H1 (cell line): ENCODE measurements around the gene R3HCC1L. TPM values are rescaled to one million over a fixed set of nuclear protein-coding genes. Genes with fewer than 3 reads are reported as not detected.

ENCODE experiments used
- CTCF ChIA-PET: fragments of 300-600 bp; sonication (Branson Sonifier 250); formaldehyde crosslinking; loops from one replicate; lab custom pipeline; 2021; ENCODE audit not compliant: partially characterized antibody; lab: Charles Lee
- POLR2A ChIA-PET: fragments of 300-600 bp; sonication (Branson Sonifier 250); formaldehyde crosslinking; loops from one replicate; lab custom pipeline; 2021; ENCODE audit warnings: inconsistent platforms; ENCODE audit not compliant: partially characterized antibody; lab: Charles Lee
- DNase-seq, 2 experiments: peaks; one replicate each; pipeline versions ENCODE4 v3.0.0 to v3.0.0-alpha.2; 2010 to 2022; ENCODE audit warnings: low spot score in 2 of 2, low read depth in 1 of 2, mixed read lengths in 1 of 2
- FAIRE-seq: peaks from 2 replicates; lab custom pipeline; 2011; peaks lifted over from hg19 to GRCh38; lab: Jason Lieb, UNC
- H2AFZ ChIP-seq: 2 replicates; pipeline ENCODE4 v1.8.1; 2012; ENCODE audit warnings: low read length, inconsistent platforms
- H2AK5ac ChIP-seq: 2 replicates; pipeline ENCODE4 v1.6.1; 2013; ENCODE audit warnings: low read depth, low read length
- H2BK120ac ChIP-seq: replicated peaks from 2 replicates; pipeline ENCODE3; 2013; ENCODE audit warnings: low read depth, low read length, inconsistent platforms
- H2BK12ac ChIP-seq: 2 replicates; pipeline ENCODE4 v1.6.1; 2013; ENCODE audit warnings: low read depth, low read length
- H2BK15ac ChIP-seq: 2 replicates; pipeline ENCODE4 v1.6.1; 2013; ENCODE audit warnings: low read length
- H2BK20ac ChIP-seq: 2 replicates; pipeline ENCODE4 v1.6.1; 2013; ENCODE audit warnings: low read length
- H2BK5ac ChIP-seq: 2 replicates; pipeline ENCODE4 v1.6.1; 2013; ENCODE audit warnings: low read depth, low read length
- H3K14ac ChIP-seq: 2 replicates; pipeline ENCODE4 v1.6.1; 2013; ENCODE audit warnings: inconsistent platforms; ENCODE audit not compliant: insufficient read length
- H3K18ac ChIP-seq: 2 replicates; pipeline ENCODE4 v1.6.1; 2013; ENCODE audit warnings: low read length; ENCODE audit errors: extremely low read depth
- H3K23ac ChIP-seq: 2 replicates; pipeline ENCODE4 v1.6.1; 2013; ENCODE audit warnings: inconsistent platforms; ENCODE audit not compliant: insufficient read length
- H3K23me2 ChIP-seq: 2 replicates; pipeline ENCODE4 v1.6.1; 2013; ENCODE audit warnings: low read depth, low read length
- H3K27ac ChIP-seq: 2 replicates; pipeline ENCODE4 v1.6.1; 2011; ENCODE audit warnings: low read depth, low read length, inconsistent platforms
- H3K27me3 ChIP-seq, 4 experiments: replicated peaks in 1 of 4; 1 replicate in 1 of 4; 2 replicates in 3 of 4; pipeline versions ENCODE4 v1.6.1 to v1.8.1; 2011 to 2013; ENCODE audit warnings: low read length in 3 of 4, mild to moderate bottlenecking in 3 of 4, inconsistent platforms in 2 of 4, mixed read lengths in 2 of 4, moderate library complexity in 1 of 4; ENCODE audit not compliant: control insufficient read depth in 3 of 4, insufficient read depth in 3 of 4; ENCODE audit errors: extremely low read depth in 1 of 4
- H3K36me3 ChIP-seq, 4 experiments: 2 replicates each; pipeline versions ENCODE4 v1.6.1 to v1.8.1; 2011 to 2013; ENCODE audit warnings: mild to moderate bottlenecking in 4 of 4, low read length in 3 of 4, moderate library complexity in 2 of 4, control low read depth in 1 of 4, inconsistent platforms in 1 of 4; ENCODE audit not compliant: insufficient read depth in 4 of 4, control insufficient read depth in 2 of 4
- H3K4ac ChIP-seq: replicated peaks from 2 replicates; pipeline ENCODE3; 2013; ENCODE audit warnings: low read length, low read depth, mixed read lengths, inconsistent platforms; ENCODE audit not compliant: insufficient read length
- H3K4me1 ChIP-seq, 4 experiments: replicated peaks in 1 of 4; 1 replicate in 1 of 4; 2 replicates in 3 of 4; pipeline versions ENCODE4 v1.6.1 to v1.8.1; 2011 to 2013; ENCODE audit warnings: low read length in 3 of 4, inconsistent platforms in 2 of 4, mixed read lengths in 1 of 4; ENCODE audit not compliant: insufficient read depth in 4 of 4, control insufficient read depth in 3 of 4
- H3K4me2 ChIP-seq, 2 experiments: 2 replicates each; pipeline versions ENCODE4 v1.6.1 to v1.8.1; 2011 to 2013; ENCODE audit warnings: low read depth in 2 of 2, low read length in 2 of 2, control low read depth in 1 of 2, inconsistent platforms in 1 of 2, mild to moderate bottlenecking in 1 of 2; ENCODE audit not compliant: insufficient read depth in 1 of 2
- H3K4me3 ChIP-seq, 4 experiments: fragments of 200-600, 300-600 bp in 1 of 4; sonication (generic), shearing (Covaris generic), sonication (Bioruptor Twin) in 1 of 4; 2 replicates each; pipeline versions ENCODE4 v1.5.1 to v1.8.1; 2011 to 2016; ENCODE audit warnings: low read length in 4 of 4, low read depth in 3 of 4, control low read depth in 2 of 4, inconsistent platforms in 2 of 4, mild to moderate bottlenecking in 2 of 4, mixed read lengths in 1 of 4, moderate library complexity in 1 of 4; ENCODE audit not compliant: insufficient read depth in 2 of 4; ENCODE audit errors: extremely low read depth in 1 of 4
- H3K56ac ChIP-seq: replicated peaks from 2 replicates; pipeline ENCODE3; 2013; ENCODE audit warnings: low read depth, mild to moderate bottlenecking, mixed read lengths, low read length, inconsistent platforms; ENCODE audit not compliant: insufficient read length
- H3K79me1 ChIP-seq: 2 replicates; pipeline ENCODE4 v1.6.1; 2013; ENCODE audit warnings: low read depth, low read length, control low read depth
- H3K79me2 ChIP-seq, 2 experiments: 2 replicates each; pipeline versions ENCODE4 v1.6.1 to v1.8.1; 2012 to 2013; ENCODE audit warnings: low read length in 2 of 2, mild to moderate bottlenecking in 2 of 2, inconsistent platforms in 1 of 2; ENCODE audit not compliant: insufficient read depth in 2 of 2, control insufficient read depth in 1 of 2
- H3K9ac ChIP-seq, 4 experiments: replicated peaks in 1 of 4; 1 replicate in 1 of 4; 2 replicates in 3 of 4; pipeline versions ENCODE4 v1.6.1 to v1.8.1; 2011 to 2013; ENCODE audit warnings: low read depth in 3 of 4, low read length in 3 of 4, control low read depth in 2 of 4, mild to moderate bottlenecking in 2 of 4, moderate library complexity in 2 of 4, inconsistent platforms in 1 of 4; ENCODE audit errors: extremely low read depth in 1 of 4
- H3K9me3 ChIP-seq, 2 experiments: 2 replicates each; pipeline versions ENCODE4 v1.6.1 to v1.8.1; 2012 to 2013; ENCODE audit warnings: mild to moderate bottlenecking in 2 of 2, moderate library complexity in 2 of 2, control low read depth in 1 of 2, inconsistent platforms in 1 of 2, low read depth in 1 of 2, low read length in 1 of 2, mixed read lengths in 1 of 2; ENCODE audit not compliant: insufficient read depth in 2 of 2
- H4K20me1 ChIP-seq, 2 experiments: replicated peaks in 1 of 2; 2 replicates each; pipeline versions ENCODE3 to v1.8.1; 2011 to 2013; ENCODE audit warnings: inconsistent platforms in 2 of 2, low read length in 2 of 2, mild to moderate bottlenecking in 1 of 2; ENCODE audit not compliant: insufficient read depth in 2 of 2, control insufficient read depth in 1 of 2
- H4K5ac ChIP-seq: 2 replicates; pipeline ENCODE4 v1.6.1; 2013; ENCODE audit warnings: low read length, low read depth, mixed read lengths, inconsistent platforms; ENCODE audit not compliant: insufficient read length
- H4K8ac ChIP-seq: 2 replicates; pipeline ENCODE4 v1.8.0; 2013; ENCODE audit warnings: mild to moderate bottlenecking, moderate library complexity, low read length, inconsistent platforms; ENCODE audit not compliant: insufficient read depth; ENCODE audit errors: extremely low read depth
- H4K91ac ChIP-seq: replicated peaks from 2 replicates; pipeline ENCODE3; 2013; ENCODE audit warnings: low read length, mixed read lengths, inconsistent platforms; ENCODE audit not compliant: insufficient read length
- CEBPB ChIP-seq: IDR thresholded peaks from 2 replicates; pipeline ENCODE4 v1.6.1; 2012; ENCODE audit warnings: low read depth, low read length
- CHD2 ChIP-seq: IDR thresholded peaks from 2 replicates; pipeline ENCODE4 v1.6.1; 2012; ENCODE audit warnings: low read length, improper control_type of control experiment
- EGR1 ChIP-seq: IDR thresholded peaks from 2 replicates; pipeline ENCODE4 v1.6.1; 2011; ENCODE audit warnings: low read depth, low read length, borderline replicate concordance
- EZH2 ChIP-seq: fragments of 200-600 bp; sonication (generic); IDR thresholded peaks from 2 replicates; pipeline ENCODE4 v1.7.1; 2012; ENCODE audit warnings: low read depth, mild to moderate bottlenecking, moderate library complexity, low read length, inconsistent platforms; ENCODE audit not compliant: severe bottlenecking
- GABPA ChIP-seq: IDR thresholded peaks from 2 replicates; pipeline ENCODE4 v1.6.1; 2011; ENCODE audit warnings: mild to moderate bottlenecking, low read length, moderate library complexity, borderline replicate concordance; ENCODE audit not compliant: insufficient read depth
- GTF2F1 ChIP-seq: IDR thresholded peaks from 2 replicates; pipeline ENCODE4 v1.6.1; 2012; ENCODE audit warnings: low read depth, low read length, improper control_type of control experiment, borderline replicate concordance
- KDM1A ChIP-seq: fragments of 200-600, 300-600 bp; sonication (generic); IDR thresholded peaks from 2 replicates; pipeline ENCODE4 v1.7.1; 2016; ENCODE audit warnings: mild to moderate bottlenecking, low read length, borderline replicate concordance
- KDM5A ChIP-seq: fragments of 200-600 bp; IDR thresholded peaks from 2 replicates; pipeline ENCODE4 v1.7.1; 2012; ENCODE audit warnings: mild to moderate bottlenecking, low read length, inconsistent platforms, mixed read lengths
- MAFK ChIP-seq: IDR thresholded peaks from 2 replicates; pipeline ENCODE4 v1.6.1; 2012; ENCODE audit warnings: low read depth, mild to moderate bottlenecking, improper control_type of control experiment, low read length
- PHF8 ChIP-seq: fragments of 200-600 bp; sonication (generic); conservative IDR thresholded peaks from 2 replicates; pipeline ENCODE4 v1.7.1; 2012; ENCODE audit warnings: low read depth, mild to moderate bottlenecking, inconsistent platforms, low read length, moderate library complexity
- RAD21 ChIP-seq, 2 experiments: IDR thresholded peaks in 1 of 2; conservative IDR thresholded peaks in 1 of 2; 2 replicates each; pipeline ENCODE4 v1.6.1; 2011; ENCODE audit warnings: low read depth in 2 of 2, low read length in 2 of 2, improper control_type of control experiment in 1 of 2, inconsistent platforms in 1 of 2, mild to moderate bottlenecking in 1 of 2, moderate library complexity in 1 of 2
- RBBP5 ChIP-seq: IDR thresholded peaks from 2 replicates; pipeline ENCODE4 v1.7.1; 2012; ENCODE audit warnings: low read depth, mild to moderate bottlenecking, inconsistent platforms, low read length, moderate library complexity, borderline replicate concordance
- SUZ12 ChIP-seq: fragments of 200-600 bp; sonication (generic); IDR thresholded peaks from 2 replicates; pipeline ENCODE4 v1.6.1; 2012; ENCODE audit warnings: mild to moderate bottlenecking, inconsistent platforms, low read length, moderate library complexity, mixed read lengths
- WGBS, 2 experiments: shearing (Covaris generic) in 1 of 2; methylation state at CpG; one replicate each; pipeline versions ENCODE4 v1.1.6 to v1.1.7; 2013 to 2015; ENCODE audit warnings: low lambda C conversion rate in 2 of 2, mixed read lengths in 2 of 2, inconsistent platforms in 1 of 2, low coverage in 1 of 2, missing lambda C conversion rate in 1 of 2; ENCODE audit not compliant: insufficient replicate concordance in 2 of 2, insufficient coverage in 1 of 2, insufficient read length in 1 of 2; ENCODE audit errors: extremely low coverage in 1 of 2, missing lambda C conversion rate in 1 of 2; 5-methylcytosine and 5-hydroxymethylcytosine counted together
- polyA plus RNA-seq, 7 experiments: library from polyadenylated mRNA; depleted of rRNA in 3 of 7; stranded (reverse) in 5 of 7; unstranded in 2 of 7; fragments of >200 nt in 5 of 7; fragments of 200-250 nt in 2 of 7; gene quantifications; 1 replicate in 5 of 7; 2 replicates in 1 of 7; 4 replicates in 1 of 7; pipeline versions ENCODE4 v1.2.1 to v1.2.3, GENCODE V29; 2011 to 2013; ENCODE audit warnings: missing spikeins in 2 of 7, mixed read lengths in 2 of 7
- total RNA-seq: library from RNA; stranded (reverse); fragmentation: NEBNext Ultra II Directional; extraction: Animal tissue kit (Norgen Biotek cat#: 25700); gene quantifications from 2 replicates; pipeline ENCODE4 v1.2.1, GENCODE V29; 2021

The R3HCC1L gene
- total and polyA plus RNA-seq, 2 of the 8 experiments (the other 6 are each of a cell fraction or from before 2014, with no cell fraction given): 6.9 to 13.9 TPM

DNA sequence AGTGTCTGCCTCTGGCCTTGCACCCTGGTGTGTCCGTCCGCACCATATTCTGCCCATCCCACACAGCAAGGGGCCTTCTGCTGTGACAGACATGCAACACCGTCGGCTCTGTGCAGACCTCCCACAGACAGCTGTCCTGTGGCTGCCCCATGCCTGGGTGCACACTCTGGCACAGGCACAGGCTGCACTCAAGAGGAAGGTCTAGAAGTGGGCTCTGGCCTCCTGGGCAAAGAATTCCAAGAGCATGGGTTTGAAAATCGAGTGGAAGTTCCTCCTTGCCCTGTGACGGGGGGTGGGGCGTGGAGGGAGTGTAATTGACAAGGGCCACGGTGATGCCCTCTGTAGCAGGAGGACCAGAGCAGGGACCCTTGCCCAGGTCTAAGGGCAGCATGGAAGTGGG lies 137.8 kb downstream of the R3HCC1L start:
- FAIRE-seq: no peak

More for the DNA sequence above, 137.8 kb downstream of the R3HCC1L start:
- H3K79me1 ChIP-seq: no peaks in the 10 kb centered on the region
- H3K23ac ChIP-seq: no peak overlapping the region
- DNase-seq: no peak
- H2BK20ac ChIP-seq: 0 out of 2 replicates have a peak overlapping the region, but pooled peaks have one; percentile 48
- H2AK5ac ChIP-seq: no peak overlapping the region
- peak overlapping the region; percentile 53; the same call in 1 of the 2 replicates for H2BK12ac ChIP-seq
- ChIA-PET POLR2A (no interaction called here), CTCF (interaction anchor here (1.2 to 3.8 kb wide), 9 partner anchors 9 to 60 kb away, joined by 3 to 24 read pairs (median 9); no protein-coding TSS in a partner anchor)
- H4K91ac ChIP-seq: peak overlapping the region; percentile 15
- H3K27me3 ChIP-seq: peaks cover 0 to 12% (median 5%) of the 10 kb centered on the region in 4 experiments; a peak in 4 of 7 replicates
- no peak overlapping the region for H4K8ac ChIP-seq
- TF ChIP-seq EZH2: no peak
- TF ChIP-seq CEBPB: no peak
- no peak for TF ChIP-seq PHF8
- no peak for TF ChIP-seq EGR1
- TF ChIP-seq CHD2: no peak
- TF ChIP-seq RAD21 (IDR thresholded peaks at IDR 0.05 in 1 of 2, conservative IDR thresholded peaks at IDR 0.05 in 1 of 2; ENCODE audit: low read depth in 2 of 2, low read length in 2 of 2): no peak
- TF ChIP-seq SUZ12: no peak
- TF ChIP-seq MAFK: no peak
- TF ChIP-seq GABPA: no peak
- TF ChIP-seq GTF2F1: no peak
- no peak for TF ChIP-seq RBBP5
- no peak for TF ChIP-seq KDM5A
- no peak for TF ChIP-seq KDM1A
- H3K23me2 ChIP-seq: peaks cover 2% of the 10 kb centered on the region; the same call in 1 of the 2 replicates
- H3K4me1 ChIP-seq: peaks cover 0 to 16% (median 9%) of the 10 kb centered on the region in 4 experiments; a peak in 6 of 7 replicates
- H4K20me1 ChIP-seq: no peaks in the 10 kb centered on the region
- H2BK15ac ChIP-seq: no peak overlapping the region
- H3K4ac ChIP-seq: no peak overlapping the region
- no peak overlapping the region for H3K4me3 ChIP-seq
- H2AFZ ChIP-seq: no peak overlapping the region
- no peak overlapping the region for H3K9ac ChIP-seq
- H3K27ac ChIP-seq: no peak overlapping the region
- H3K56ac ChIP-seq: no peak overlapping the region
- H3K4me2 ChIP-seq: no peak overlapping the region
- no peak overlapping the region for H4K5ac ChIP-seq
- no peak overlapping the region for H3K14ac ChIP-seq
- WGBS, 2 experiments: 83% methylated on average over 8 of the region's 8 CpGs; no CpG with 5 or more reads in 1 of the 2 experiments
- 0 out of 2 replicates have a peak overlapping the region, but pooled peaks have one; percentile 2 for H2BK5ac ChIP-seq
- H3K79me2 ChIP-seq: no peaks in the 10 kb centered on the region
- H3K9me3 ChIP-seq: no peaks in the 10 kb centered on the region
- H3K18ac ChIP-seq: no peak overlapping the region
- H3K36me3 ChIP-seq: no peaks in the 10 kb centered on the region
- H2BK120ac ChIP-seq: no peak overlapping the region
